GM21367 (cell line): ENCODE data around the gene KIAA0319L.

Source experiments
- ATAC-seq: cut with Tn5 transposase; IDR thresholded peaks from one replicate; pipeline ENCODE4 v1.9.1; 2021; ENCODE audit not compliant: unreplicated experiment

Gene KIAA0319L

GRCh38 chr1:35564037-35564883 is 7.1 kb upstream of the KIAA0319L start:
- ATAC-seq, result no peak

GRCh38 chr1:35563166-35563565 is 6.0 kb upstream of the KIAA0319L start:
- ATAC-seq, result no peak

GRCh38 chr1:35561972-35562680 is 4.9 kb upstream of the KIAA0319L start:
- ATAC-seq, result no peak

- ATAC-seq, result no peak
These were observed 4.2 kb upstream of the KIAA0319L start for GRCh38 chr1:35561297-35561971.

GRCh38 chr1:35560256-35561225 is 3.3 kb upstream of the KIAA0319L start:
- ATAC-seq, result no peak

GRCh38 chr1:35559317-35559944 is 2.2 kb upstream of the KIAA0319L start:
- no peak for ATAC-seq

GRCh38 chr1:35558374-35559316 is 1.4 kb upstream of the KIAA0319L start:
- no peak for ATAC-seq

GRCh38 chr1:35557611-35558373 is 589 bp upstream of the KIAA0319L start, which contains the start of gene NCDN:
NCDN (plus strand) TSS chr1:35557799; CDS start chr1:35558191, 392 bp downstream.
- peak; percentile 69 for ATAC-seq

GRCh38 chr1:35556484-35557117 is 602 bp downstream of the KIAA0319L start:
- peak; percentile 19 for ATAC-seq

GRCh38 chr1:35555601-35556477 is 1.4 kb downstream of the KIAA0319L start:
- ATAC-seq, result no peak

- no peak for ATAC-seq
These were observed 2.0 kb downstream of the KIAA0319L start for GRCh38 chr1:35555212-35555584.

GRCh38 chr1:35554266-35555211 is 2.7 kb downstream of the KIAA0319L start:
- ATAC-seq, result no peak

- ATAC-seq, result no peak
These were observed 3.4 kb downstream of the KIAA0319L start for GRCh38 chr1:35553851-35554250.

GRCh38 chr1:35546614-35547013 is 10.6 kb downstream of the KIAA0319L start:
- ATAC-seq, result no peak

GRCh38 chr1:35544976-35545375 is 12.2 kb downstream of the KIAA0319L start:
- ATAC-seq, result no peak

GRCh38 chr1:35539824-35540261 is 17.4 kb downstream of the KIAA0319L start:
- no peak for ATAC-seq
